ENCODE data around the gene CDK2AP2. TPM values are rescaled to one million over a fixed set of nuclear protein-coding genes. Genes with fewer than 3 reads are reported as not detected.
A peak's percentile ranks its signal among the peaks of the same experiment; 100 is the strongest.

CDK2AP2 gene
- polyA plus RNA-seq, 3 donors = 47.8 to 80.2 (median 78.5) TPM

GRCh38 chr11:67510023-67510345, 2.0 kb upstream of the CDK2AP2 start:
- H3K27me3 Mint-ChIP-seq (ENCODE audit: low read depth in 3 of 3) = peaks cover 11 to 21% (median 11%) of the 10 kb centered on the region in 3 donors
- peaks cover 15% of the 10 kb centered on the region for H4K20me1 ChIP-seq (ENCODE audit: insufficient read depth, low read length)
- no peak for DNase-seq
- no peak overlapping the region for H3K4me3 Mint-ChIP-seq
- no peak overlapping the region for H3K27ac ChIP-seq (ENCODE audit: low read depth in 1 of 2, low read length in 2 of 2)
- H3K9me3 Mint-ChIP-seq = no peaks in the 10 kb centered on the region
- peaks cover 3 to 12% of the 10 kb centered on the region in 2 donors for H3K36me3 Mint-ChIP-seq
- H3K4me1 Mint-ChIP-seq = peaks cover 22% of the 10 kb centered on the region
- peaks cover 33 to 36% of the 10 kb centered on the region in 2 donors for H3K4me1 ChIP-seq (ENCODE audit: control insufficient read depth in 1 of 2, insufficient read depth in 2 of 2, low read length in 2 of 2)
- intact Hi-C loops (cut with micrococcal nuclease) = no loop called here
- H3K4me3 ChIP-seq (replicated peaks in 1 of 3; ENCODE audit: low read depth in 2 of 3, low read length in 3 of 3) = no peak overlapping the region
- no peak overlapping the region for H3K9ac ChIP-seq (ENCODE audit: insufficient read depth, low read length, poor library complexity, severe bottlenecking)
- TF ChIP-seq CTCF (IDR thresholded peaks at IDR 0.05) = no peak
- no peak overlapping the region for H2AFZ ChIP-seq (ENCODE audit: insufficient read depth, low read depth, low read length, poor library complexity, severe bottlenecking)
- no peaks in the 10 kb centered on the region for H3K36me3 ChIP-seq (replicated peaks in 1 of 2; ENCODE audit: control insufficient read depth in 1 of 2, insufficient read depth in 2 of 2, low read length in 2 of 2)
- H3K27me3 ChIP-seq (ENCODE audit: control insufficient read depth in 2 of 2, insufficient read depth in 2 of 2, low read length in 2 of 2) = peaks cover 0 to 15% of the 10 kb centered on the region in 2 donors
- no peaks in the 10 kb centered on the region for H3K9me3 ChIP-seq (replicated peaks in 1 of 2; ENCODE audit: control insufficient read depth in 1 of 2, insufficient read depth in 1 of 2, low read length in 2 of 2)
- WGBS (ENCODE audit: insufficient coverage) = no CpG with 5 or more reads among the region's 3 CpGs
- H3K4me2 ChIP-seq (replicated peaks; ENCODE audit: extremely low read depth, low read length, poor library complexity, severe bottlenecking) = no peak overlapping the region
- peaks cover 15% of the 10 kb centered on the region for H3K79me2 ChIP-seq (ENCODE audit: insufficient read depth, low read length)
- peak overlapping the region in 1 of 7 donors; percentile 11 for H3K27ac Mint-ChIP-seq

- under 1% methylated on average over 53 of the region's 57 CpGs for WGBS (ENCODE audit: insufficient coverage)
- Histone ChIP-seq H3K9me3 (replicated peaks in 1 of 2; ENCODE audit: control insufficient read depth in 1 of 2, insufficient read depth in 1 of 2, low read length in 2 of 2) (no peaks in the 10 kb centered on the region), H3K27ac (ENCODE audit: low read depth in 1 of 2, low read length in 2 of 2) (peak overlapping the region; percentile 82 to 93), H3K9ac (ENCODE audit: insufficient read depth, low read length, poor library complexity, severe bottlenecking) (peak overlapping the region; percentile 95), H3K27me3 (ENCODE audit: control insufficient read depth in 2 of 2, insufficient read depth in 2 of 2, low read length in 2 of 2) (peaks cover 0 to 13% of the 10 kb centered on the region in 2 donors), H3K4me1 (ENCODE audit: control insufficient read depth in 1 of 2, insufficient read depth in 2 of 2, low read length in 2 of 2) (peaks cover 40 to 47% of the 10 kb centered on the region in 2 donors), H4K20me1 (ENCODE audit: insufficient read depth, low read length) (peaks cover 26% of the 10 kb centered on the region), H3K4me3 (replicated peaks in 1 of 3; ENCODE audit: low read depth in 2 of 3, low read length in 3 of 3) (peak overlapping the region; percentile 49 to 83 (median 58)), H3K79me2 (ENCODE audit: insufficient read depth, low read length) (peaks cover 27% of the 10 kb centered on the region), H3K4me2 (replicated peaks; ENCODE audit: extremely low read depth, low read length, poor library complexity, severe bottlenecking) (peak overlapping the region; percentile 97), H3K36me3 (replicated peaks in 1 of 2; ENCODE audit: control insufficient read depth in 1 of 2, insufficient read depth in 2 of 2, low read length in 2 of 2) (no peaks in the 10 kb centered on the region), H2AFZ (ENCODE audit: insufficient read depth, low read depth, low read length, poor library complexity, severe bottlenecking) (peak overlapping the region; percentile 86)
- DNase-seq = peak; percentile 95 to 96 (median 96)
- intact Hi-C loops (cut with micrococcal nuclease) = loop anchor here (5.0 to 10.0 kb wide), 3 partner anchors 81 to 234 kb away; partner anchors contain the start of genes POLD4 (in 1 of the 2) and RPS6KB2 (in 1 of the 2)
- peaks cover 24% of the 10 kb centered on the region for H3K4me1 Mint-ChIP-seq
- peaks cover 4 to 14% of the 10 kb centered on the region in 2 donors for H3K36me3 Mint-ChIP-seq
- no peaks in the 10 kb centered on the region for H3K9me3 Mint-ChIP-seq
- H3K4me3 Mint-ChIP-seq = peak overlapping the region; percentile 78 to 84
- H3K27me3 Mint-ChIP-seq (ENCODE audit: low read depth in 3 of 3) = peaks cover 5 to 21% (median 11%) of the 10 kb centered on the region in 3 donors
- peak overlapping the region; percentile 88 to 98 (median 94) for H3K27ac Mint-ChIP-seq
- no peak for TF ChIP-seq CTCF (IDR thresholded peaks at IDR 0.05)
These were observed 642 bp upstream of the CDK2AP2 start for GRCh38 chr11:67508486-67509121.

Data from CD14-positive monocyte (primary cell).